PC-9 (cell line): Measurements from ENCODE around the gene TMEM135.

Source experiments
- EZH2 ChIP-seq: fragments of 200-600 bp; sonication (generic); IDR thresholded peaks from 2 replicates; pipeline ENCODE4 v1.8.0; 2017; ENCODE audit warnings: antibody characterized with exemption, low read depth
- TF ChIP-seq, protein P1 (sequence below): fragments of 200-600 bp; sonication (generic); conservative IDR thresholded peaks from 2 replicates; pipeline ENCODE4 v1.6.1; 2017; ENCODE audit warnings: mixed run types, antibody characterized with exemption, mild to moderate bottlenecking, moderate library complexity

- TF ChIP-seq, protein P1, sequence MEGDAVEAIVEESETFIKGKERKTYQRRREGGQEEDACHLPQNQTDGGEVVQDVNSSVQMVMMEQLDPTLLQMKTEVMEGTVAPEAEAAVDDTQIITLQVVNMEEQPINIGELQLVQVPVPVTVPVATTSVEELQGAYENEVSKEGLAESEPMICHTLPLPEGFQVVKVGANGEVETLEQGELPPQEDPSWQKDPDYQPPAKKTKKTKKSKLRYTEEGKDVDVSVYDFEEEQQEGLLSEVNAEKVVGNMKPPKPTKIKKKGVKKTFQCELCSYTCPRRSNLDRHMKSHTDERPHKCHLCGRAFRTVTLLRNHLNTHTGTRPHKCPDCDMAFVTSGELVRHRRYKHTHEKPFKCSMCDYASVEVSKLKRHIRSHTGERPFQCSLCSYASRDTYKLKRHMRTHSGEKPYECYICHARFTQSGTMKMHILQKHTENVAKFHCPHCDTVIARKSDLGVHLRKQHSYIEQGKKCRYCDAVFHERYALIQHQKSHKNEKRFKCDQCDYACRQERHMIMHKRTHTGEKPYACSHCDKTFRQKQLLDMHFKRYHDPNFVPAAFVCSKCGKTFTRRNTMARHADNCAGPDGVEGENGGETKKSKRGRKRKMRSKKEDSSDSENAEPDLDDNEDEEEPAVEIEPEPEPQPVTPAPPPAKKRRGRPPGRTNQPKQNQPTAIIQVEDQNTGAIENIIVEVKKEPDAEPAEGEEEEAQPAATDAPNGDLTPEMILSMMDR = no peak
- no peak for TF ChIP-seq EZH2
Observed at GRCh38 chr11:86991341-86991740, 46.4 kb upstream of the TMEM135 start.
